ENCODE data around the gene TBC1D2B.

TBC1D2B gene

DNA sequence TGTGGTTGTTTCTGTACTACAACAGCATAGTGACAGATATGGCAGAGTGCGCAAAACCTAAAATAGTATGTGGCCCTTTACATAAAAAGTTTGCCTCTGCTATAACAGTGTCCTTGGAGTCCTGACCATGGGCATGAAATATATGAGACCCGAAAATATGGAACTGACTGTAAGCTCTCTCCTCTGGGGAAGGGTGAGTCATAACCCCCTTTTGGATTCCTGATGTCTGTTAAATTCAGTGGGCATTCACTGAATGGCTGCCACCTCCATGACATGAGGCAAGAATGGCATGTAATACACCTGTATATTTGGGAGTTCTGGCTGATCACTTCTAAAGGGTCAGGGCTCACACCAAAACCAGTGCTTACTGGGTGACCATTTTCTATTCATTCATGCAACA lies 6.1 kb downstream of the TBC1D2B start:
- no peak for FAIRE-seq

DNA sequence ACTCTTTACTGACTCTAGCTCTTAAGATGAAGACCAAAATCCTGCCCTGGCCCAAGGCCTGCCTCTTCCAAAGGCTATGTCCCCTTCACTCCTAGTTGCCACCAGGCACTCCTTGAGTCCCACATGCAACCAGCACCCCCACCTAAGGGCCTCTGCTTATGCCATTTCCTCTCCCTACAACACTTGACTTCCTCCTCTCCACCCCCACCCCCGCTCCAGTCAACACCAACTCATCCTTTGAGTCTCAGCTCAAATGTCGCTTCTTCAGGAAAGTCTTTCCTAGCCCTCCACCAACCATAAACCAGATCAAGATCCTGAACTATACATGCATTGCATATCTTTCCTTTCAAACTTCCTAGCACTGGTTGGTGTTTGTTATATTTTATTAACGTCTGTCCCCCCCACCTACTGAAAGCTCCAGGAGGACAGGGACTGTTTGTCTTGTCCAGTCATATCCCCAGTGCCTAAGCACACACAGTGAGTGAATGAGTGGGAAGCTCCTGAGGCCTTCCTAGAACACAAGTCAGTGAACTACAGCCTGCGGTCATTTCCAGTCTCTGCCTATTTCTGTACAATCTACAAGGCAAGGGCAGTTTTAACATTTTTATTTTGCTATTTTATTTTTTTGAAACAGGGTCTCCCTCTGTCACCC lies 7.3 kb downstream of the TBC1D2B start:
- no peak for FAIRE-seq

DNA sequence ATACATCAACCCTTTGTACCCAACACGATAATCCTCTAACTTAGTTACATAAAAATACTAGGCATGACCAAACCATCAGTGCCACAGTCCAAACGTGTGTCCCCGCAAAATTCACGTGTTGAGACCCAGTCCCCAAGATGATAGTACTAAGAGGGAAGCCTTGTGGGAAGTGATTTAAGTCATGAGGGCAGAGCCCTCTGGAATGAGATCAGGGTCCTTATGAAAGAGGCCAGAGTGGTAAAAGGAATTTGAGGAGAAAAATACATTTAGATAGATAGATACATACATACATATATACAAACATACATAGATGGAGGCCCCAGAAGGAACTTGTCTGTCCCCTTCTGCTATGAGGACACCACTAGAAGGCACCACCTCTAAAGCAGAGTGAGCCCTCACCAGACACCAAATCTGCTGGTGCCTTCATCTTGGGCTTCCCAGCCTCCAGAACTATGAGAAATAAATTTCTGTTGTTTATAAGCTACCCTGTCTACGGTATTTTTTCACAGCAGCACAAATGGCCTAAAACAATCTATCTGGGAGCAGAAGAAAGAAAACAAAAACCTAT lies 8.0 kb downstream of the TBC1D2B start:
- FAIRE-seq = no peak

DNA sequence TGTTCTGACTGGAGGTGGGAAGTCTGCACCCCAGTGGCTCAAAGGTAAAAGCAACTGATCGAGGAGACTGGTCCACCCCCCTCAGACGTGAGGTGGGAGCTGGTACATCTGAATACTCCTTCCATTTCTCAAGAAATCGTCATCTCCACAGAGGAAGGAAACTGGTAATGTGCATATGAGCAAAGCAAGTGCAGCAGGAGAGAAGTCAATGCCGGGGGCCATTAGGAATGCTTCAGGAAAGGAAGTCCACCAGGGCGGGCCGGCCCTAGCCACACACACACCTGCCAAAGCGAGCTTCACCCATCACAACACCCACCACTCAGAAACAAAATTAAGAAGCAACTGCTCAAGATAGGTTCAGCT lies 8.5 kb downstream of the TBC1D2B start:
- no peak for FAIRE-seq

DNA sequence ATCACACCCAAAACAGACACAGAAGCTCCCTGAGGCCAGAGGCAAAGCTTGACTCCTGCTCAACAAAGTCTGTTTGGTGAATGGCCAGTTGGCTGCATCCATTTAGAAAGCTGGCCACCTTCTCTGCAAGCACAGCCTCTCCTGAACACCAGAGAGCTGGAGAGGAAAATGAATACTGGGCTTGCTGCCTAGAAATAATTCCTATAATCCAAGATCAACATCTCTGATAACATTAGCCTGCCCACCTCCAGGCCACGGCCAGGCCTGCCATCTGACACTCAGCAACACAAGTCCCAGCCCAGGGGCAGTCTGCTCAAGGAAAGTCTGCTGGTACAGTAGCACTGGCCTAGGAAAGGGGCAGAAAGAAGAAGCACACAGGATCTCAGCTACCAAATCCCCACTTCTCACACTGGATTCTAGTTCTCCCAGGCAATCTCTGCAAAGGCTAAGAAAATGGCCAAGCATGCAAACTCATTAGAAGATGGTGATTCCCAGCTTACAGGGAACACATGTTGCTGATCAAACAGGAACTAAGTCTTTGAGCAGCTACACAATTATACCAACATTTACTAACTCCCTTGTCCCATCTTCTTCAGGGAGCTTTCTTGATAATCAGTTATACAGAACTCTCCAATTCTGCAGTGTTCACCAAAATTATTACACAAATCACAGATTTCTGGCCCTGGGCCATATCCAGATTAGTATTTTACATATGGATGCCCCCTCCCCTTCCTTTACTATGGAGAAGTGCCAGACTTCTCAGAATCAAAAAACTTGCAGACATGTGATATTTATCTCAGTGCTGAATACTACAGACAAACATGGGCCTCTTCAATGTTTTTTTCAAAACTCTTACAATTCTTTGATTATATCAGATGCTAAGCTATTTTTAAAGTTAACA lies 9.9 kb downstream of the TBC1D2B start:
- no peak for FAIRE-seq

DNA sequence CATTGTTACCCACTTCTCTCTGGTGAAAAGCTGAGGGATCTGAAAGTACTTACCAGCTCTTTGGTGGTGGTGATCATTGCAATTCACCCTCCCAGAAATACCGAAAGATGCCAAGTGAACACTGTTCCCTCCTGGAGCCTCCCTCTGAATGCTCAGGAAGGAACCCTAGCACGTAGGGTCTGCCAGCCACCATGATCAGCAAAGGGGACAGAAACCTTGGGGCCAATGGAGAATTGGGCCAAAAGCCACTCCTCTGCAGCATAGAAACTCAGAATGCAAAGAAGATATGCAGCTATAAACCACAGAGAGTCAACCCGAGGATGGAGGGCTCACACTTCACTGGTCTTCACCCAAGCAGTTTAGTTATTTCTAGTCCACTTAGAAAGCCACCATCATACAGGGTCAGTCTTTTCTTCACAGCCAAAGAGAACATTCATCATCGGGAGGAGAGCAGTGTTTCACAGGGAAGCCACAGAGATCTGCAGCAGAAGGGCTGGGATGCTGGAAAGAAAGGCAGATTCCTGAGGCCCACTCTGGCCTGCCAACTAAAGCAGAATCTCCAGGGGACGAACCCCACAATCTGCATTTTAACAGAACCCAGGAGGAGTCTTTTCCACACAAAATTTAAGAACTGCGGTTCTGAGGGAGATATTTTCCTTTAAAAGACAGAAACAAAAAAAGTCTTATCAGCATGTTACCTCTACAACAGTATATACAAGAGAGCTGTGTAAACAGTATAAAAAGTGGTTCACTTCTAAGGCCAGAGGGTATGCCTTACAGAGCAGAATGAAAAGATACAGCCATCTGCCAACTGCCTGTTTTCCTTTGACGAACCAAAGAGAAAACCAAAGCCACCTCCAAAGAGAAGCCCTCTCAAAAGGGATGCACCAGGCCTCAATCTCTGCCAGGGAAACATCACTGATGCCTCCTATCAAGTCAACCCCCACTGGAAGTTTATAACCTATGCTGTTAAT lies 11.3 kb downstream of the TBC1D2B start:
- FAIRE-seq = no peak

DNA sequence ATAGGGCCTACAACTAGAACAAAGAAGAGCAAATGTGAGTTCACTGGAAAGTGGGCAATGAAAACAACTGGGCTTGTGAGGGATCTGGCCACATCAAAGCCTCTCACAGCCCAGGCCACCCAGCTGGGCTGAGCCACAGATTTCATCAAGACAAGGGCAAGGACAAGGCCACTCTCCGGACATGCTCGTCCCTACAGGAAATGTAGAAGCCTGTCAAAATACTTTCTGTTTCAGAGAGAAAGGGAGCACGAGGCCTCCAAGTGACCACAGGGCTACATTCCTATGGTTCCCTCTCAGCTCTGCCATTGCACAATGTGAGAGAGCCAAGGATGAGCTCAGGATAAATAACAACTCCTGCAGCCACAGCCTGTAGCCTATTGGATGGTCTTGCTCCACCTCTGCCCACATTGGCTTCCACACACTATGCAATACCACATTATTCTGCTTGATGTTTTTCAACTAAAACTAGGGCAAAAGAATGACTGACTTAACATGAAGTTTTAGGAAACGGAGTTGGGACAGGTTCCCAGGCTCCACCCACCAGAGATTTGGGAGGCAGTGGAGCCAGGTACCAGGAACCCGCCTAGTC lies 12.1 kb downstream of the TBC1D2B start:
- FAIRE-seq = no peak

DNA sequence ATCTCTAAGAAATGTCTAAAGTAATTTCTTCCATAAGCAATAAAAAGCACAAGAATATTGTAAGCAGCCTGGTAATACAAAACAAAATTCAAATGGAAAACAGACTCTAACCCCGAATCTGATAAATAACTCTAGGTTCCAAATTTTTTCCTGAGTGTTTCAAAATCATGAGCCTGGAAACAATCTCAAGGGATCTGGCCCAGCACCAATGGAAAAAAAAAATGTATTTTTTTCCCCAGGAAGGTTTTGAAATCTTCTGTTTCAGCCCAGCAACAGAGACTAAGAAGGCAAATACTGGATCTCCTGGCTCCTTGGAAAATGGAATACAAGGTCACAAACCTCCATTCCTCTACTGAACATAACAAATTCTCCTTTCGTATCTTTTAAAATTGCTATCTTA lies 13.0 kb downstream of the TBC1D2B start:
- no peak for FAIRE-seq

DNA sequence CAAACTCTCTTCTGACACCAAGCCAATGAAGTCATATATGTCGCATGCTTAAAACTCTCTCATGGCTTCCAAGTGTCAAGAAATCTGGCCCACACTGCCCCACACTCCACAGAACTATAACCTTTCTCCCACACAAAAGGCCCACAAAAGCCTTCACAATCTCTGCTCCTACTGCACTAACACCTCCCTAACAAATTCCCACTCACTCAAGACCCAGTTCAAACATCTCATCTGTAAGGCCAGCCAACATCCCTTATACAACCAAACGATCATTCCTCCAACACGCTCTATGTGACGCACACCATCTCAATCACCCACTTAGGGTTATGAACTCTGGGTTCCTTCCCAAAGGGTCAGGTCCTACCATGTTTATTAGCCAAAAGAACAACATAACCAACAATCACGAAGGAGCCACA lies 13.5 kb downstream of the TBC1D2B start:
- FAIRE-seq = no peak

DNA sequence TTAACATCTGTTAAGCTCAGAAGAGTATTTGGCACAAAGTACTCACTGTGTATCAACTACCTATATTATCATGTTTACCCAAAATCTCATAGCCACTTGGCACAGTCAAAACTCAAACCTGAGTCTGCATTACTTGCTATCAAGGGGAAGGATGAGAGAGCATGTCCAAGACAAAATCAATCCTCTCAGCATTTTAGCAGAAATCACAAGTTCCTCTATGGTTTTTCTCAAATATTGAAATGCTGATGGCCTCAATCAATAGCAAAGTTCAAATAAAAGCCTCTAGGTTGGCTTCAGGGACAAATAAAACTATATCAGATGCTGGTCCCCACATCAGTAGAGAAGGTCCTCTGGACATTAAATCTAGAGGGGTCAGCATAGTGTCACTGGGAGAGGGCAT lies 14.3 kb downstream of the TBC1D2B start:
- no peak for FAIRE-seq

DNA sequence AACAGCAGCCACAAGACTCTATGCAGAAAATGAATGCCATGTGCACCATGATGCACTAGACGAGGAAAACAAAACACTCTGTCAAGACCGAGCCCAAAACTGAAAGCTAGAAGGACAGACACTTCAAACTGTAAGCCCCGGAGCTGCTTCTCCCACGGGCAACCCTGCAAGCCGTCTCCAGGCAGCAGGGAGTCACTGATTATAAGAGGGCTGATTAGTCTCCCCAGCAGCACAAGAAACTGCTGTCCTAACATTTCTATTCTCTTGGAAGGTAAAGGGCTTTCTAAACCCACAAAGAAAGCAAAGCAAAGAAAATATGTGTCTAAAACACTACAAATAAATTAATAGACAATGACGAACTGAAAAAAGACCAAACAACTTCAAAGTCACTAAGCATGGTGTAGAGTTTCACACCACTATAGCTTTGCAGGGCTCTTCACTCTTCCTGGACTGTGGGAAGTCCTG lies 15.5 kb downstream of the TBC1D2B start:
- FAIRE-seq = no peak

DNA sequence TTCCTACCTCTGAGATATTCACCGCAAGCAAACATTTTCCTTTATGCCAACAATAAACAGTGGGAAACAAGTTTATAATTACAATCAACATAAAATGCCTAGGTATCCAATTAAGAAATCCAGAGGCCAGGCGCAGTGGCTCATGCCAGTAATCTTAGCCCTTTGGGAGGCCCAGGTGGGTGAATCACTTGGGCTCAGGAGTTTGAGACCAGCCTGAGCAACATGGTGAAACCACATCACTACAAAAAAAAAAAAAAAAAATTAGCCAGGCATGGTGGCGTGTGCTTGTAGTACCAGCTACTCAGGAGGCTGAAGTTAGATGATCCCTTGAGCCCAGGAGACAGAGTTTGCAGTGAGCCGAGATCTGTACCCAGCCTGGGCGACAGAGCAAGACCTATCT lies 17.3 kb downstream of the TBC1D2B start:
- no peak for FAIRE-seq

DNA sequence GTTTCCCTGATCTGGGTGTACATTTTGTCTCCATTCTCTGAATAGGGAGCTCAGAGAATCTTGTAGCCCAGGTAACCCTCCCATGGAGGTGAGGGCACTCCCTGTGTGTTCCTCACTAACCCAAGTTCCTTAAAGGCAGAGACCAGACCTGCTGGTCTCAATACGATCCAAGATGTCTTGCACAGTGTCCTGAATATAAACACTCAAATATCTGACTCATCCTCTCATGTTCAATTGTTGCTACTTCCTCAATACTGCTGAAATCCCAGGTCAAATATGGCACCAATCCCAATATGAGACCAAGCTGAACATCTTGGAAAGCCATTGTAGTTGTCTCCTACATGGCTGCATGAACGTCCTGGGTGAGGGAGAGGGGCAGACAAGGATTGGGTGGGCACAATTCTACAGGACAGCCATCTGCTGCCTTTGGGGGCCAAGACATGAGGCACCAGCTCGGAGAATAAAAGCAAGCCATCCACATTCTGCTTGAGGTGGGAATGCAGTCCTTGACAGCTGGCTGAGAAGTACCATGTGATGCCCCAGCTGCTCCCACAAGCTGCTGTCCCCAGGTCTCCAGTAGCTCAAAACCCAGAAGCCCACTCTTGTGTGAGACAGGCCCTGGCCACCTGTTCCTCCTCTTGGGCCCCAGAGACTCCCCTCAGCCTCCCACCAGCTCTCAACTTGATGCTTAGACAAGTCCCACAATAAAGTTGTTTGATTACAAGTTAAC lies 18.2 kb downstream of the TBC1D2B start:
- no peak for FAIRE-seq

DNA sequence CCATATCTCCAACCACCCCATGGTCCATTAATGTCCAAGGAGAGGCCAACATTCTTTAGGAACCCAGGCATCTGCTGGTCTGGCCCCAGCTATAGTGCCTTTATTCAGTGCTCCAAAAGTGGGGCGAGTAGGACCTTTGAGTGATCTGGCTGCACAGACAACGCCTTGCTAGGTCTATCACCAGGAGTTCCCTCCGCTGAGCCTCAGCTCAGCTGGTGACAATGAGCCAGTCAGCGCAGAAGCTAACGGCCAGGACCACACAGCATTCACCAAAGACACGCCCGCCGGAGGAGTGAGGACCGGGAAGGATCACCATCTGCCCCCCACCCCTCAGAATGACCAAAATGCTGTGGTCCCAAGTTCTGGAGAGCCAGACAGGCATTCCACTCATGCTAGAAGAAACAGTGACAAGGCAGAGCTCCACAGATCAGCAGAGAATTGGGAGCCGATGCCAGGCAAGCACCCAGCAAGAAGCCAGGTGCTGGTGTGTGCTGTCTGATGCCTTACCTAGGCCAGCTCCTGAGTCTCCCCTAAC lies 19.0 kb downstream of the TBC1D2B start:
- FAIRE-seq = no peak

DNA sequence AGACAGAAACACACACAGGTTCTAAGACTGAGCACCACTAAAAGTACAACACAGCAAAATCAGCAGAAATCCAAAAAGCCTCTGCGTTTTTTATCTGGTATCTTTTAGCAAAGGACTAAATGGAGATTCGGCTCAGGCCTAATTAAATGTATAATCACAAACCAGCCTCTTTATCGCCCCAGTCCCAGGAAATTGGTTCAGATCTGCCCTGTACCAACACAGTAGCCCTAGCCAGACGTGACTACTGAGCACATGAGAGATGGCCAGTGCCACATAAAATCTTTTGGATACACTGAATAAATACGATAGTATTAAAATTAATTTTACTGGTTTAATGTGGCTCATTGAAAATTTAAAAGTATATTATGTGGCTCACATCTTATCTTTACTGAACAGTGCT lies 19.7 kb downstream of the TBC1D2B start:
- FAIRE-seq = no peak

DNA sequence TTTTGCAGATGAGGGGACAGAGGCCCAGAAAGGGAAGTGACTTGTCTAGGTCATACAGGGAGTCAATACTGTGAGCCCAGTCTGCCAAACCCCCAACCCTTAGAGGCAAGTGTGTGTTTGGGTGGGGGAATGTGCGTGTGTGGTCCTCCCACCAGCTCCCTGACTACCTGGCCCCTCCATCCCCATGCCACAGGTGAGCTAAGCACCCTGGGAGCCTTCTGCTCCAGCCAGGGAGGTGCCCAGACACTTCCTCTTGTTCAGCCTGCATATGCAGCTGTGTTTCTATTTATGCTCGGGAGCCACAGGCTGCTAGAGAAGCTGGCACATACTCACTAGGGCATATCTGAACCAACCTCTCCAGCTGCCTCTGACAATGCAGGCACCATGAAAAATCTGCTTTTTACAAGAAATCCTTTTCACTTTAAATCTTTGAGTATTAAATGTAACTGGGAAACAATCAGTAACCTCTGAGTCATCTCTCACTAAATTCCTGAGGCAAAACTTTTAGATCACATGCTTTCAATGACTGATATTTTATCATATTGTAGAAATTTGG lies 20.7 kb downstream of the TBC1D2B start:
- no peak for FAIRE-seq

DNA sequence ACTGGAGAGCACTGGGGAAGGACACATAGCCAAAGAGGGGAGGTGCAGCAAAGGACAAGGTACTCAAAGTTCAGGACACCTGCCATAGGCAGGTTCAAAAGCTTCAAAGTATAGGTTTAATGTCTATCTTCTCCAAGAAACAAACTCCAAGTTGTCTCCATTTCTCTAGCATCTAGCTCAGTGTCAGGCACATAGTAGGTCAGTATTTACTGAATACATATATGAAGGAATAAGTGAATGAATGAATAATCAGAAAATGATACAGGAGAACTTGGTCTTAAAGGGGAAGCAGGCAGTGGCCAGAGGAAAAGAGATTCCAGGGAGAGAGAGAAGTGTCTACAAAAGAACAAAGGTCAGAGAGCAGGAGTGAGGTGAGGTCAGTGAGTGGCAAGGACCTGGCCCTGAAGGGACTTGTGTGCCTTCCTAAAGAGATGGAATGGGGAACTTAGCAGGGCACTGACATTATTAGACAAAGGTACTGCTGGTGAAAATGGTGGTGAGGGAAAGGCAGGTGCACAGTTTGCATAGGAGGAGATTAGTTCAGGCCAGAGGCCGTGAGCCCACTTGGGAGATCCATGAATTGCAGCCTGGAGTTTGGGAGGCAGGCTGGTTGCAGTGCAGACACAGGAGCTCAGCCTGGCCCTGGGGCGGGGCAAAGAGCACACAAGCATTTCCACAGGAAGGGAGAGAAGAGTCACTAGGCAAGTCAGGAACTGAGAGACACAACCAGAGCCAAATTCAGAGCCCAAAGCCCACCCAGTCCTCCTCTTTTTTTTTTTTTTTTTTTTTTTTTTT lies 21.4 kb downstream of the TBC1D2B start:
- no peak for FAIRE-seq

DNA sequence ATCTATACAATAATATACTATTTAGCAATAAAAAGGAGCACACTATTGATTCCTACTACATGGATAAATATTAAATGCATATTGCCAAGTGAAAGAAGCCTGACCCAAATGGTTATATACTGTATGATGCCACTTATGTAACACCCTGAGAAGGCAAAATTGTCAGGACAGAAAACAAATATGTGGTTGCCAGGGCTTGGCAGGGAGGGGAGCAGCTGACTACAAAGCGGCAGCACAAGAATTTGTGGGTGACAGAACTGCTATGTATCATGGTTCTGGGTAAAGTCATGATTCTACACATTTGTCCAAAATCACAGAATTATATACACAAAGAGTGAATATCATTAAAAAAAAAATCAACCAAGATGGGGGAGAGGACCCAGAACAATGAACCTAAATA lies 22.5 kb downstream of the TBC1D2B start:
- no peak for FAIRE-seq

DNA sequence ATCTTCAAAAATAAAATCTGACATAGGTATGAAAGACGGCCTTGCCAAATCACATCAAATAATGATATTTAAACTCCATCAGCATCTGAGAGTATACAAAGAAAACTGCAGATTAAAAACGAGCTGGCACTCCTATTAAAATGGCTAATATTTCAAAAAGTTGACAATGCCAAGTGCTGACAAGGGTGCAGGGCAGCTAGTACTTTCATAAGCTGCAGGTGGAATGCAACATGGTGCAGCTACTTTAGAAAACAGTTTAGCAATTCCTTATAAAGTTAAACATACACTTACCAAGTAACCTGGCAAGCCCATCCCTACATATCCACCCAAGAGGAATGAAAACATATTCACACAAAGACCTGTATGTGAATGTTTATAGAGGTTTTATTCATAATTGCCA lies 23.0 kb downstream of the TBC1D2B start:
- FAIRE-seq = no peak

DNA sequence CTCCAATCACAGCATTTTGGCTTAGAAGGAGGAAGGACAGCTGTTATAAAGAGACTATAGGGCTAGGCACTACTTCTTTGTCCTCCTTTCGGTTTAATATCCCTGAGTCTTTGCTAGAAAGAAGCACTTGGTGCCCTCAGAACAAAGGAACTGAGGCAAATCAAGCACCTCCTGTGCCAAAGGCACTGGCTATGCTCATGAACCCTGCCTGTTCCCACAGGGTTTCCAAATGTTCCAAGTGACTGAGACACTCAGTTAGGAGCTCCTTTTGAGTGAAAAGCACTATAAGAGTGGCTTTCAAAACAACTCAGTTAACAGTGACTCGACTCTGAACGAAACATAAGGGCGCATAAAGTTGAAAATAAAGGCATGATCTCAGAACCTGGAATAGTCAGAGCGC lies 25.0 kb downstream of the TBC1D2B start:
- FAIRE-seq = no peak

All from colon (tissue), 2 donors.